ENCODE measurements around the gene UBQLN3.

GRCh38 chr11:5499671-5500070 lies 10.1 kb downstream of the UBQLN3 start:
- TF ChIP-seq GABPA (IDR thresholded peaks at IDR 0.05; ENCODE audit: low read depth) (no peak), POLR2AphosphoS5 (IDR thresholded peaks at IDR 0.05; ENCODE audit: low read depth) (no peak), REST (IDR thresholded peaks at IDR 0.05; ENCODE audit: insufficient replicate concordance, low read depth) (no peak), SPI1 (IDR thresholded peaks at IDR 0.05; ENCODE audit: borderline replicate concordance, low read depth) (no peak)
- TF ChIP-seq, protein P1, sequence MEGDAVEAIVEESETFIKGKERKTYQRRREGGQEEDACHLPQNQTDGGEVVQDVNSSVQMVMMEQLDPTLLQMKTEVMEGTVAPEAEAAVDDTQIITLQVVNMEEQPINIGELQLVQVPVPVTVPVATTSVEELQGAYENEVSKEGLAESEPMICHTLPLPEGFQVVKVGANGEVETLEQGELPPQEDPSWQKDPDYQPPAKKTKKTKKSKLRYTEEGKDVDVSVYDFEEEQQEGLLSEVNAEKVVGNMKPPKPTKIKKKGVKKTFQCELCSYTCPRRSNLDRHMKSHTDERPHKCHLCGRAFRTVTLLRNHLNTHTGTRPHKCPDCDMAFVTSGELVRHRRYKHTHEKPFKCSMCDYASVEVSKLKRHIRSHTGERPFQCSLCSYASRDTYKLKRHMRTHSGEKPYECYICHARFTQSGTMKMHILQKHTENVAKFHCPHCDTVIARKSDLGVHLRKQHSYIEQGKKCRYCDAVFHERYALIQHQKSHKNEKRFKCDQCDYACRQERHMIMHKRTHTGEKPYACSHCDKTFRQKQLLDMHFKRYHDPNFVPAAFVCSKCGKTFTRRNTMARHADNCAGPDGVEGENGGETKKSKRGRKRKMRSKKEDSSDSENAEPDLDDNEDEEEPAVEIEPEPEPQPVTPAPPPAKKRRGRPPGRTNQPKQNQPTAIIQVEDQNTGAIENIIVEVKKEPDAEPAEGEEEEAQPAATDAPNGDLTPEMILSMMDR (IDR thresholded peaks at IDR 0.05; ENCODE audit: insufficient read depth, low read length) = no peak
